Astrocyte of the cerebellum (primary cell): ENCODE results near the gene DDI1.

Source experiments
- DNase-seq: peaks from one replicate; pipeline ENCODE4 v3.0.0-alpha.2; 2011; ENCODE audit warnings: low read depth
- H3K4me3 ChIP-seq: 2 replicates; pipeline ENCODE4 v1.5.1; 2011; ENCODE audit warnings: mild to moderate bottlenecking, low read depth, low read length, moderate library complexity
- in situ Hi-C: cut with HindIII; loops from 2 replicates; pipeline ENCODE4 v1.10.0; 2017; ENCODE audit warnings: low sequenced_read_pairs
- TF ChIP-seq, protein P1 (sequence below): IDR thresholded peaks from 2 replicates; pipeline ENCODE4 v1.5.1; 2012; ENCODE audit warnings: low read length, low read depth, moderate library complexity, mild to moderate bottlenecking; ENCODE audit errors: missing control alignments

The DDI1 gene

GRCh38 chr11:104036588-104036987, at the start of gene DDI1:
DDI1 (plus strand) TSS chr11:104036640; CDS start chr11:104036823, 183 bp downstream.
- in situ Hi-C loops: no loop called here
- H3K4me3 ChIP-seq: no peak within 1 kb of the TSS
- DNase-seq: no peak
- TF ChIP-seq, protein P1, sequence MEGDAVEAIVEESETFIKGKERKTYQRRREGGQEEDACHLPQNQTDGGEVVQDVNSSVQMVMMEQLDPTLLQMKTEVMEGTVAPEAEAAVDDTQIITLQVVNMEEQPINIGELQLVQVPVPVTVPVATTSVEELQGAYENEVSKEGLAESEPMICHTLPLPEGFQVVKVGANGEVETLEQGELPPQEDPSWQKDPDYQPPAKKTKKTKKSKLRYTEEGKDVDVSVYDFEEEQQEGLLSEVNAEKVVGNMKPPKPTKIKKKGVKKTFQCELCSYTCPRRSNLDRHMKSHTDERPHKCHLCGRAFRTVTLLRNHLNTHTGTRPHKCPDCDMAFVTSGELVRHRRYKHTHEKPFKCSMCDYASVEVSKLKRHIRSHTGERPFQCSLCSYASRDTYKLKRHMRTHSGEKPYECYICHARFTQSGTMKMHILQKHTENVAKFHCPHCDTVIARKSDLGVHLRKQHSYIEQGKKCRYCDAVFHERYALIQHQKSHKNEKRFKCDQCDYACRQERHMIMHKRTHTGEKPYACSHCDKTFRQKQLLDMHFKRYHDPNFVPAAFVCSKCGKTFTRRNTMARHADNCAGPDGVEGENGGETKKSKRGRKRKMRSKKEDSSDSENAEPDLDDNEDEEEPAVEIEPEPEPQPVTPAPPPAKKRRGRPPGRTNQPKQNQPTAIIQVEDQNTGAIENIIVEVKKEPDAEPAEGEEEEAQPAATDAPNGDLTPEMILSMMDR: no peak

DNA sequence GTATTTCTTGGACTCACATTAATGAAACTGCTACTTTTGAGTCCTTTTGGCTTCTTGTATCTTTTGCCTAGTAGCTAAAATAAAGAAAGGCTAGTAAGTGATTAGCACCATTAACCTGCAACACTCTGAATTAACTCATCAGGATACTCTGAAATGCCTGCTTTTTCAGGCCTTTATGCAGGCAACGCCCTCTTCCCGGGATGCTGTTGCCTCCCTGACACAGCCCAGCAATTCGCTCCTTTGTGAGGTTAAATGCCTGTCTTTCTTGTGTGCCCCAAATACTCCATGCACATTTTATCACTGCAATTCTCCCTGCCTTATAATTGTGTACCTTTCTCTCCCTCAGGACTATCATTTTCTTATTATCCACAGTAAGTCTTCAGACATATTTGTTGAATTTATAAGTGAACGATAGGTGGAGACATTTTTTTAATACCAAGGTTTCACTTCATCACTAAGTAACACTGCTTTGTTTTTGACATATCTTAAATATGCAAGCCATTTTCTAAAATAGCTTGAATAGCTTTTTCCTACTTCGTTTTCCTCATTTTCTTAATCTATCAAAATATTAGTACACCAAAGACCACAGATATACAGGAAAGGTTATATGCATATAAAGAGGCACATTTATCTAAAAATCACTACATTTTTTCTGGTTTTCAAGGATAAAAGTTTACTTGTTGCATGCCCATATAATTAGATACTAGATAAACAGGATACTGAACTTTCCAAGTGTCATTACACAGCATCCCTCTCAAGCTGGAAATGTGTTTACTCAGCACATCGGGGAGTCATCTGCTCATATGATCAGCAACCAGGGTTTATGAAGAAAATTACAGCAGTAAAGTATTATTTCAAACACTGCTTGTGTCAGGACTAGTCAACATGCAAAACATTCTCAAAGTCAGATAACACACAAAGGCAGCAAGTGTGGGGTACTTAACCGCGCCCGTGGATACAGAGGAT, 48.5 kb upstream of the DDI1 start:
- no peak for DNase-seq
- TF ChIP-seq, protein P1: no peak
- in situ Hi-C loops: no loop called here
- no peak overlapping the region for H3K4me3 ChIP-seq

- no peak overlapping the region for H3K4me3 ChIP-seq
- TF ChIP-seq, protein P1: no peak
- DNase-seq: peak; percentile 37
- in situ Hi-C loops: no loop called here
These were observed 47.9 kb upstream of the DDI1 start for GRCh38 chr11:103988595-103988969.

GRCh38 chr11:103993507-103993906, 42.9 kb upstream of the DDI1 start:
- peak; percentile 19 for DNase-seq
- TF ChIP-seq, protein P1: no peak
- H3K4me3 ChIP-seq: no peak overlapping the region
- in situ Hi-C loops: no loop called here

DNA sequence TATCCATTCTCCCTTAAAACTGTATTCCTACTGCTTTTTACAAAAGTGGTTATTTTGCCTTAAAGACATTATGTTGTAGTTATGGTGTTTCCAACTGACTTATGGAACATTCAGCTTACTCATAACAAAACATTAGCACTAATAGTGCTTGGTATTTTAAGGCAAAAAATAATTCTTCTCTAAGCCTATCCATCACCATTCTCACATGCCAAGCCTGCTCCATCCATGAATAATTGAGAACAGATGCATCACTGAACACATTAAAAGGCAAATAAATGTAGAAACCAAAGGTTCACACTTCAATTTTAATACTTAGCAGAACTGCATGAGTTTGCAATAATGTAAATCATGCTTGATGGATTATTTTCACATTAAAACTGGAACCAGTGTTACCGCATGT, 42.3 kb upstream of the DDI1 start:
- peak; percentile 42 for DNase-seq
- TF ChIP-seq, protein P1: no peak
- in situ Hi-C loops: no loop called here
- H3K4me3 ChIP-seq: no peak overlapping the region

GRCh38 chr11:103994518-103994917, 41.9 kb upstream of the DDI1 start:
- DNase-seq: no peak
- in situ Hi-C loops: no loop called here
- H3K4me3 ChIP-seq: no peak overlapping the region
- TF ChIP-seq, protein P1: no peak
